HG03103 (cell line): ENCODE results near the gene SAMD7.
A peak's percentile ranks its signal among the peaks of the same experiment; 100 is the strongest.

ENCODE experiments used
- ATAC-seq: cut with Tn5 transposase; IDR thresholded peaks from one replicate; pipeline ENCODE4 v1.9.1; 2021; ENCODE audit warnings: low read depth; ENCODE audit not compliant: unreplicated experiment

The SAMD7 gene, protein sequence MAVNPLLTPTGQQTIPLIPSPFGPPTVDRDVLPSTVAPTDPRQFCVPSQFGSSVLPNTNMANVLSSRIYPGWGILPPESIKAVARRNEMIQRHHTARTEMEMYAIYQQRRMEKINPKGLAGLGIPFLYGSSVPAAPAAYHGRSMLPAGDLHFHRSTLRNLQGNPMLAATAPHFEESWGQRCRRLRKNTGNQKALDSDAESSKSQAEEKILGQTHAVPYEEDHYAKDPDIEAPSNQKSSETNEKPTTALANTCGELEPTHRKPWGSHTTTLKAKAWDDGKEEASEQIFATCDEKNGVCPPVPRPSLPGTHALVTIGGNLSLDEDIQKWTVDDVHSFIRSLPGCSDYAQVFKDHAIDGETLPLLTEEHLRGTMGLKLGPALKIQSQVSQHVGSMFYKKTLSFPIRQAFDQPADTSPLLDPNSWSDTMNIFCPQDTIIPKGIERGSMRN

DNA sequence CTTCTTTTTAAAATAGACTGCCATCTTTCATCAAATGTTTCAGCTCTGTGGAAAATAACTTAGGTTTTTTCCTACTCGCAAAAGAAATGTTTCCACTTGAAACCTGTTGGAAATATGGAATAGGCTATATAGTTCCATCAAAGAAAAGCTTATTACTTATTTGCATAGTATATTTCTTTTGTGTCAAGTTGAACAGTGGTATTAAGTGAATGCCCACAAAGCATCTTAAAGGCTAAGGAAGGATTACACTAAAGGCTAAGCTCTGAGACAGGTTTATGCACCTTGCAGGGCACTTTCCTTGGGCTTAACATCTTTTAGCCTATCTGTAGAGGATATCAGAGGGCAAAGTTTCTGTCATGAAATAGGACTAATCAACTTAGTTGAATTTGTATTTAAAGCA lies at the start of gene SAMD7:
Gene SAMD7 (plus strand): TSS at position 301 of the 400 bp plus-strand sequence. CDS start 7,927 bp downstream, outside the sequence.
- ATAC-seq = no peak

DNA sequence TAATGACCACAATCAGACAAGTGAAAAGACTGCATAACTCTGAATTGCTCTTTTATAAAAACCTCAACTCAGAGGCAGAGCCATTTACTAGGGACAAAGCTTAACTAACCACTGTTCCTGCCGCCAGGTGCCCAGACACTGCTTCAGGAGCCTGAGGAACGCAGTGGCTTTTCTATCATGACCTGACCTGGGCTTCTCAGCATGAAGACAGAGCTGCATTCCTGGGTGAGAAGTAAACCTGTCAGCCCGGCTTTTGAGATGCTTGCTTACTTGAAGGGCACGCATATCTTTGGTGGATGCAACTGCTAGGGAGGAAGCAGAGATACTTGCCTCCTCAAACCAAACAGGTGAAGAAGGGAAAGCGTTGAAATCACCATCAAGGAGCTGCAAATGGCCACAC lies 49.5 kb upstream of the SAMD7 start:
- ATAC-seq = no peak

DNA sequence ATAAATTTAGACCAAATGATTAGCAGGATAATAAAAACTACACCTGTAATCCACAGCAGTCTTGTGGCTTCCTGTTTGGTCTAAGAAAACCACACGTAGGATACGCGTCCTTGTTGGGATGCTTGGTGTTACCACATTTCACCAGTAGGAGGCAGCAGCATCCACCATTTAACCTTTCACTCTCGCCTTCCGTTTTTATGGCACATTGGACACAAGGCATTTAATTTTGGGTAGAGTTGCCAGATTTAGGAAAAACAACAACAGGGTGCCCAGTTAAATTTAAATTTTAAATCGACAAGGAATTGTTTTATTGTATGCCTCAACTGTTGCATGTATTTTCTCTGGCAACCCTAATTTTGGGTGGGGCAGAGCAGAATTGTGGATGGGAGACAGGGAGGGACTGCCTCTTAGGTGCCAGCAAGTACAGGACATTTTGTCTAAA lies 47.9 kb upstream of the SAMD7 start:
- ATAC-seq = peak; percentile 69

DNA sequence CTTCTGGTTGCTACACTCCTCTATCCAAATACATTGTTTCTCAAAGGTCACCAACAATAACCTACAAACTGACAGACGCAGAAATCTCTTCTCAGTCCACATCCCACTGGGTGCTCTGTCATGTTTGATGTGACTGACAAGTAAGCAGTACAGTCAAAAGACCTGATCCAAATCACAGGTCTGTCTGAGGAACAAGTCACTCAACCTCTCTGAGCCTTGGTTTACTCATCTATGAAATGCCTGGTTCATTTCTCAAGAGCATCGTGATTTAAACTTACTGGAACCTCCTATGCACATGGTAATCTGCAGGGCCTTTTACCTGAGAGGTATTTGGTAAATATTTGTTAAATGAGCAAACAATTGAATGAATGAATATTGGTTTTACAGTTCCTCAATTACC lies 47.1 kb upstream of the SAMD7 start:
- ATAC-seq = no peak

DNA sequence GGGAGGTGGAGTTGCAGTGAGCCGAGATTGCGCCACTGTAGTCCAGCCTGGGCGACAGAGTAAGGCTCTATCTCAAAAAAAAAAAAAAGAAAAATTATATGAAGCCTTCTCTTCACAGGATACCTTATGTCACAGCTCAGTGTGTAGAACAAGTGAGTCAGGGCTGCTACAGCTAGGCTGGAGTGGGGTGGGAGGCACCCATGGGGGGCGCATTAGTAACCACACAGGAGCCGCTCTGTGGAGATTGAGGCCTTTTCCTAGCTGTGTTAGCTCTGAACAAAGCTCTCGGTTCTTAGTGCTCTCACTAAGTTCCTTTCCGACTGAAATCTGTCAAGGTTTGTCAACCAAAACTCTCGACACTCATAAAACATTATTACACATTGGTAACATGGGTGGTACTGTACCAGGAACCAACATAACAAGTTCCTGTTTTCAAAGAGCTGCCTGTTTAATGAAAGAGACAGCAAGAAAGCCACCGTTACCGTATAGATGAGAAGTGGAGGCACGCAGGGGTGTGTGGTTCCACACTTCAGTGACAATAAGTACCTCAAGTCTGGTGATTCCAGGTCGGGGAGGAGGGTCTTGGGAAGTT lies 46.1 kb upstream of the SAMD7 start:
- ATAC-seq = no peak

DNA sequence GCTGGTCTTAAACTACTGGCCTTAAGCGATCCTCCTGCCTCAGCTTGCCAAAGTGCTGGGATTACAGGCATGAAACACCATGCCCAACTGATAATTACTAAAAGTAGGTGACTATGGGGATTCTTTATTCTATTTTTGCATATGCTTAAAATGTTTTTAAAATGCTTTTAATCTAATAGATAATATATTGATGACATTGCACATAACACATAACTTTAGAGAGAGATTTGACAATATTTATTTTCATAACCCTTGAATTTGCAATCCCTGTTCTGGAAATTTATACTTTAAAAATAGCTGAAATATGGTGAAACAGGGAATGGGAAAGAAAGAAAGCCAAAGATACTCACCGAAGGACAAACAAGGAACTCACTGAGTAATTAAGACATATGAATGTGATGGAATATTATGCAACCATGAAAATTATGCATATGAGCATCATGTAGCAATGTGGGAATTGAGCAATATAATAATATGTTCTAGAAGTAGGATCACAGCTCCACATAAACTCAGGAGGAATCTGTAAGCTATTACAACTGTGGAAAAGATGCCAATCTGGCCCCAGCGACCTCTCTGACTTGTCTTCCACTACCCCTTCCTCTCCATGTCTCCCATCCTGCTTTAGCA lies 43.7 kb upstream of the SAMD7 start:
- no peak for ATAC-seq

DNA sequence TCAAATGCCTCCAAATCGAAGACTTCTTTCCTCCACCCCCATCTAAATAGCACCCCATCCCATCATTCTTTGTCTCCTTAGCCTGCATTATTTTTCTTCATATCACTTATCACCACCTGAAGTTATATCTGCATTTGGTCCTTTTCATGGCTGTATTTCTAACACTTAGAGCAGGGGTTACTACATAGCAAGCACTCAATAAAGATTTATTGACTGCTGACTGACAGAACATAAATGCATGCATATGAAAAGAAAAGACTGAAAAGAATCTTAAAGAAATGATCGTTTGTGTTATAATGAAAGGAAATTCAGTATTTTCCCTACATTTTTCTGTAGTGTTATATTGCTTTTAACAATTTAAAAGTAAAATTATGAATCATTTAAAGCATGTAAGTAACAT lies 43.0 kb upstream of the SAMD7 start:
- no peak for ATAC-seq

DNA sequence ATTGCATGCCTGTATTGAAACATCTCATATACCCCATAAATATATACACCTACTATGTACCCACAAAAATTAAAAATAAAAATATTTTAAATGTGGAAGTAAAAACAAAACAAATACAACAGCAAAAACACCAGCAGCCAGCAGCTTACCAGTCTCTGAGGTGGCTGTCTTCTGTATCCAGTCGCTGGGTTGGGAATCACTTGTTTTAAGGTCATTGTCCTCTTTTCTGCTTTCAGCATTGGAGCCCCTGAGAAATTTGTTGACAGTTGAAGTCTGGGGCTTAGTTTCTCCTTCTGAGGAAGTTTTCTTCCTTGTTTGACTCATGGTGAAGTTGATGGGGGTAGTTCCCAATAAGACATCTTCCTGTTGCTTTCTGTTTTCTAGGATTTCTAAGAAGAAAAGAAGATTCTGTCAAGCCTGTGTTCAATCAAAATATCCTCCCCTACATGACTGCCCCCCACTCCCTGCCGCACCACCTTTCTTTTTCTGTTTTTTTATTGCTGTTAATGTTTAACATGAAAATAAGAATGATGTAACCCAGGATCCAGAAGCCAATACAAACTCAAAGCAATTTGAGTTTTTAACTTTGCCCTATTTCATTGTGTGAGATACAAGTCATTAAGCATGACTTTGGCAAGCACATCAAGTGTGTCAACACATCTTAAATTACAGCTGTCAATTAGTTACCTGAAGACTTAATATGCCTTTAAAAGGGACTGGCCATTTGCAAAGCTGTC lies 41.7 kb upstream of the SAMD7 start, which contains the start of gene LRRC31:
Gene LRRC31 (minus strand): TSS at position 452 of the 737 bp plus-strand sequence. CDS start 128 bp downstream, at position 324.
- ATAC-seq = no peak

DNA sequence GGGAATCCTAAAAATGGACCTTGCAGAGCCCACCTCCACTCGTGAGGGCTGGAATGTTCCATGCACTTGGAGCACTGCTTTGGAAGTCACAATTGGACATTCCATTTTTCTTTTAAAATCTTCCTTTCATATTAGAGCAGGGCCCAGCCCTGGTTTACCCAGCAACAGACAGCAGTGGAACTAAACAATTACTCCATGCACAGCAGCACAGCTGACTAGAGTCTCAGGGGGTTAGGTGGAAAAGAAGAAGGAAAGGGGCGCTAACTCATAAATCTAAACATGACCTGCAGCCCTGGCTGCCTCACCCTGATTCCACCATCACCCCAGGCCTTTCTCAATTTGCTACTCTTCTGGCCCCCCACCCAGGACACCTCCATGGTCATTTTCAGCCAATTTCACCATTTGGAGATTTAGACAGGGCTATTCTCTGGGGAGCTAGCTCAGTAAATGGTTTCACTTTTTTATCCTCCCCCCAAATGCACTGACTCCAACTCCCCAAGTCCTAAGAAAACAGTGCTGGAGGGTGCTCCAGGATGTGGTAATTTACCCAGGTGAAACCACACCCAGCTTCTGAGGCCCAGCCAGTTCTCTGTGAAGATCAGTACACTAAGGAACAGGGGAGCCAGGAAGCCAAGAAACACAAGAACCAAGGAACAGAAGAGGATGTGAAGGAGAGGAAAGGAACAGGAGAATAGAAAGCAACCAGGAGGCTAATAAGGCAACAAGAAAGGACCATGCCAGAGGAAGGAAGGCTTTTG lies 40.1 kb upstream of the SAMD7 start:
- no peak for ATAC-seq

DNA sequence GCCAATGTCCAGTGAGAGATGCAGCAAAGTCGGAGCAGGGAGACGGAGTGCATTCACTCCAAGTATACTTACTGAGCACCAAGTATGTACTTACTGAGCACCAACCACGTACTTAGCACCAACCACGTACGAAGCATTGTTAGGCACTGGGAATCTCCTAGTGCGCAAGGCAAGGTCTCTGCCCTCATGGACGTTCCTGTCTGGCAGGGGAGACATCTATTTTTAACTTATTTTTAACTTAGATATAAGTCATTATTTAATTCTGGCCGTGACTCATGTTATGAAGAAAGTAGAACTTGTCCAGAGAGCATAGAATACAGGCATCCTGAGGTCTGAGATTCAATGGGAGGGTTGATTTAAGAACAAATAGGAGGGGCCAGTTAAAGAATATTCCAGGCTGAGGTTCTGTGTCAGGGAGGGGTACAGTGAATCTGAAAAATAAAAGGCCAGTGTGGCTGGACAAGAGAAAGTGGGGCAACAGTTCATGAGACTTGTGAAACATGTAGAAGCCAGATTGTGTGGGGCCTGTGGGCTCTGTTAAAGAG lies 32.3 kb upstream of the SAMD7 start:
- ATAC-seq = no peak

DNA sequence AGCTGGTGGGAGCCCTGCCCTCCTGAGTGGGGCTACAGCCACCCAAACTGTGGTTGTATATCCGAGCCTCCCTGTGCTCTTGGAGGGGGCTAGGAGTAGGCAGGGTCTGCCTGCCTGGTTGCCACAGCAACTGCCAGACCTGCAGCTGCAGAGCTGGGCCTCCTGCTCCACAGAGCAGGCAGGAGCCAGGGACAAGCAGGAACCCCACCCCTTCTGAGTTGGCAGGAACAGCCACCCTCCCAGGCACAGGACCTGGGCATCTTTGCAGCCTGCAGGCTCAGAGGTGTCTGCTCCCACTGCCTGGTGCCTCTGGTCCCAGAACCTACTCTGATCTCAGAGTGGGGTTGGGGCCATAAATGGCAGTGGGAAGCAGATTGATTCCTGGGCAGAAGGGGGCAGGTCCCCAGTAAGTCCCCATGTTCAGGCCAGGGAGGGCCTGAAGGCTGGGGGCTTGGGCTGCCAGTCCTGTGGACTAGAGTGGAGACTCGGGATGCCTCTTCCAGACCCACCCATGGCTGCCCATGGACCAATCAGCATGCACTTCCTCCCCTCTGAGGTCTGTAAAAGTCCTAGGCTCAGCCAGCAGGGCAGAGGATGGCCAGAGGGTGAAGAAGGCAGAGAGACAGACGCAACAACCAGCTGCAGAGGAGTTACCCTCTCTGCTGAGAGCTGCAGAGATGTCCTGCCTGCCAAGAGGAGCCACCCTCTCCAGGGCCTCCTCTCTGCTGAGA lies 31.4 kb upstream of the SAMD7 start:
- ATAC-seq = no peak

DNA sequence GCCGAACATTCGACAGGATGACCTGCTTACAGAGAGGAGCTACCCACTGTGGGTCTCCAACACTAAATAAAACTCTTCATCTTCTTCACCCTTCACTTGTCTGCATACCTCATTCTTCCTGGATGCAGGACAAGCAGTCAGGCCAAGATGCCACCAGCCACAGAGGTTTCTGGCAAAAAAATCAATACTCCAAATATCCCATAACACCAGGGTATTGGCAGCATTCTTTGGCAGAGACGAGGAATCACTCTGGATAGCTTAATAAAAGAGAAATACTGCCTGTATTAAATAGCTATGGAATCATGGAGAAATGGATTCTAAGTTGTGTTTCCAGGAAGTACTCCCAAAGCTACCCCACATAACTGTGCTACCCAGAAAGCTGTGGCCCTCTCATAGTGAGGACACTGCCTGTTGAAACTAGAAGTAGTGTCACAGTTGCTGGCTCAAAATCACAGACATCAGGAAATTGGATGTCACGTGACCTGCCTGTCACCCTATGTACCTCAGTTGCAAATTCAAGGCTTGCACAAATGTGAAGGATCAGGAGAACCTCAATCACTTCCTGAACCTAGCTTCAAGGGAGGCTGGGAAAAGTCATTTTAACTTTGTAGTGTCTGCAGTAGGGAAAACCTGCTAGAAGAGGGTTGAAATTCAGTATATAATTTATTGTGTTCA lies 30.7 kb upstream of the SAMD7 start:
- no peak for ATAC-seq

DNA sequence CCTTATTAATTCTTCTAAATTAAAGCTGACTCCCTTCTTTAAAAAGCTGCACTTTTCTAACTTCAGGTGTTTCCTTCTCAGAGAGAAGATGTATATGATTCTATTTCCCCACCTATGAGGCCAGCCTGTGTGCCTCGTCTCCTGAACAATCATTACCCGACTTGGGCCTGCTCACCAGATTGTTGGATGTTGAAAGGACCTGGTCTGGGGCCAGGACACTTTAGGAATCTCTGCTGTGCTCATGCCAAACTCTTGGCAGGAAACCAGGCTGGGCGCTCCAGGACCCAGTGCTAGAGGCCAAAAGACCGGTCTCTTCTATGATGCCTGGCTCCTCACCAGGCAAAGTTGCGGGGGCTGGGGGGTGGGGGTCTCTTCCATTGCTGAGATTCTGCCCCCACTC lies 24.7 kb upstream of the SAMD7 start:
- no peak for ATAC-seq

DNA sequence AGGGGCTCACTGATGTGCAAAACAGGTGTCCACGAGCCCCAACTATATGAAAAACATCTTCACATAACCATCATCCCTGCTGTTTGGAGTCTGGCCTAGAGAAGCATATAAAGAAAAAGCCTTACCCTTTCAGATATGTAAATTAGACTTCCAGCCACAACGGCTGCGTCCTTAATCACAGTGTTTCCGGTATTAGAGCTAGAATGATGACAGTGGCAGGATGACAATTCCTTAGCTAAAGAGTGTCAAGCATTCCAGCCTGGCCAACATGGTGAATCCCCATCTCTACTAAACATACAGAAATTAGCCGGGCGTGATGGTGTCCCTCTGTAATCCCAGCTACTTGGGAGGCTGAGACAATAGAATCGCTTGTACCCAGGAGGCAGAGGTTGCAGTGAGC lies 19.5 kb upstream of the SAMD7 start:
- no peak for ATAC-seq

DNA sequence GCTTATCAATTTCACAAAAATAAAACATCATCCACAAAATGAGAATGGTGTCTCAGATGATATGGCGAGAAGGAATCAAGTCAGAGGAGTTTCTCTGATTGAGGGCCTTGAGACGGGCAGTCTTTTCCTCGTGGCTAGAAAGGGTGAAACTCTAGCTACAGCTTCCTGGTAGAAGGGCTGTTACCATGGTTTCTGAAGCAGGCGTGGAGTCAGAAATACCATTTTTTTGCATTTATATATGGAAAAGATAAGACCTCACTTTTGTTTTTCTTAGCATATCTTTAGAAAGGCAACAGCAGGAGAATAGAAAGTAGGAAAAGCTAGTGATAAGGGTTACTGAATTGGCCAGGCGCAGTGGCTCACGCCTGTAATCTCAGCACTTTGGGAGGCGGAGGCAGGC lies 17.3 kb upstream of the SAMD7 start:
- ATAC-seq = no peak

DNA sequence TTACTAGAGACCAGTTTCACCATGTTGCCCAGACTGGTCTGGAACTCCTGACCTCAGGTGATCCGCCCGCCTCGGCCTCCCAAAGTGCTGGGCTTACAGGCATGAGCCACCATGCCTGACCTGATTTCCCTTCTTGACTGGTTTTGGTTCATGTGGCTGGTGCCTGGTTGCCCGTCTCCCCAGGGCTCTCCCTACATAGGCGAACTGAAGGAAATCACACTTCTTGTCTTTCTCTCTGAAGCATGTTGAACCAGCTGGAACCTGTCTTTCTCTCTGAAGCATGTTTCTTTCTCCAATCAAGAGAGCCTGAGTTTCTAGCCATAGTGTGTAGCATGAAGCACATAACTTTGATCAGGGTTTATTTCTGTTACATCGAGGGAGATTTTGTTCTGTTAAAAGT lies 16.3 kb upstream of the SAMD7 start:
- no peak for ATAC-seq

DNA sequence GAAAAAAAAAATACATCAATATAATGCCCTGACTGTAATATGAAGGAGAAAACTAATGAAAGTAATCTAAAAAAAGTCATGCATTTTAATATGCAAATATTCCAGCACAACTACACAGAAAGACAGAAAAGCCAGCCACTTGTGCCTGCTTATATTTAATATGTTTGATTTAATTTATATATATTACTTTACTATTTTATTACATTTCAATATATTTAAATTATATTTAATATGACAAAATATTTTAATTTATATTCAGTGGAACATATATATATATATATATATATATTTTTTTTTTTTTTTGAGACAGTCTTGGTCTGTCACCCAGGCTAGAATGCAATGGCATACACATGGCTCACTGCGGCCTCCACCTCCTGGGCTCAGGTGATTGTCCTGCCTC lies 14.1 kb upstream of the SAMD7 start:
- no peak for ATAC-seq

DNA sequence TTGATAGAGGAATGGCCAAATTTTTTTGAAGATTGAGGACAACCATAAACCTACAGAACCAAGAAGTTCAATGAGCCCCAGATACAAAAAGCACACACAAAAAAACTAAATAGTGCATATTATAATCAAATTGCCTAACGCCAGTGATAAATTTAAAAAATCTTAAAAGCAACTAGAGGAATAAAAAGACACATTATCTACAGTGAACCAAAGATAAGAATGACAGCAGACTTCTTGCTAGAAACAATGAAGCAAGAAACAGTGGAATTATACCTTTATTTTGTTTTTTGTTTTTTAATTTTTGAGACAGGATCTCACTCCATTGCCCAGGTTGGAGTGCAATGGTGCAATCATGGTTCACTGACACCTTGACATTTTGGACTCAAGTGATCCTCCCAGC lies 9.9 kb upstream of the SAMD7 start:
- ATAC-seq = no peak

DNA sequence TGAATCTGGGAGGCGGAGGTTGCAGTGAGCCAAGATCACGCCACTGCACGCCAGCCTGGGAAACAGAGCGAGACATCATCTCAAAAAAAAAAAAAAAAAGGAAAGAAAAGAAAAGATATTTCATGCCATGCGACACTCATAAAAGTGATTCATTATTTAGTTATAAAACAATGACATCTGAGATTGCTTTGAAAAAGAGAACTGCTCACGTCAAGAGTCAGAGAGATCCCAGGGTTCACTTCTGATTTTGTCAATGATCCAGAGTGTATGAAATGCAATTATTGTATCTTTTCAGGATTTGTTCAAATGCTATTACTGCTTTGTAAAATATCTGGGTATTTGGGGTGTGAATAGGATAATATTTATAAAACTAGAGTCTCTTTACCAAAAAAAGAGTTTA lies 6.0 kb upstream of the SAMD7 start:
- no peak for ATAC-seq
